Right lobe of liver (tissue), 6 donors: Measurements from ENCODE around the gene ARL4A. TPM values are rescaled to one million over a fixed set of nuclear protein-coding genes. Genes with fewer than 3 reads are reported as not detected.
"Not testable (repeated sequence)": the region's sequence is repeated elsewhere in the genome, so short reads cannot be mapped to it uniquely, and the experiment has no call there.

Experiments
- ATAC-seq, 4 donors: fragments of 200-7000 bp; cut with Tn5 transposase; one replicate each; pipeline ENCODE4 v1.9.1; 2020; ENCODE audit warnings: mild to moderate bottlenecking in 4 of 4, moderate library complexity in 4 of 4
- DNase-seq, 3 donors: peaks; one replicate each; pipeline ENCODE4 v3.0.0-alpha.2; 2020
- H3K27ac ChIP-seq, 3 donors: fragments of 200-600 bp; one replicate each; pipeline ENCODE4 v1.8.0; 2022
- H3K27me3 ChIP-seq, 2 donors: fragments of 200-600 bp; one replicate each; pipeline ENCODE4 v1.8.0; 2022
- H3K36me3 ChIP-seq, 4 donors: fragments of 200-600 bp; sonication (generic) in 1 of 4; one replicate each; pipeline versions ENCODE4 v1.5.1 to v1.8.0; 2017 to 2022; ENCODE audit warnings: control low read depth in 1 of 4
- H3K4me1 ChIP-seq, 4 donors: fragments of 200-600 bp; sonication (generic) in 1 of 4; one replicate each; pipeline versions ENCODE4 v1.5.1 to v1.8.0; 2017 to 2022; ENCODE audit warnings: control low read depth in 1 of 4
- H3K4me3 ChIP-seq, 3 donors: fragments of 200-600 bp; one replicate each; pipeline ENCODE4 v1.8.0; 2022
- H3K9me3 ChIP-seq, 4 donors: fragments of 200-600 bp; sonication (generic) in 1 of 4; one replicate each; pipeline versions ENCODE4 v1.5.1 to v1.8.0; 2017 to 2022; ENCODE audit warnings: control low read depth in 1 of 4
- CTCF ChIP-seq, 4 donors: fragments of 200-600 bp in 3 of 4; fragments of 450-650 bp in 1 of 4; IDR thresholded peaks; one replicate each; pipeline versions ENCODE4 v1.5.1 to v1.8.0; 2016 to 2022; ENCODE audit warnings: antibody characterized with exemption in 4 of 4, mild to moderate bottlenecking in 2 of 4
- POLR2A ChIP-seq: fragments of 450-650 bp; IDR thresholded peaks from one replicate; pipeline ENCODE4 v1.6.1; 2017; ENCODE audit warnings: antibody characterized with exemption, mild to moderate bottlenecking
- WGBS: methylation state at CpG from one replicate; pipeline ENCODE4 v1.1.6; 2018; ENCODE audit warnings: low coverage, low lambda C conversion rate; ENCODE audit not compliant: insufficient coverage; ENCODE audit errors: missing lambda C conversion rate; 5-methylcytosine and 5-hydroxymethylcytosine counted together
- intact Hi-C, 2 donors: fragments of 100-400 bp; cut with DNase I; formaldehyde crosslinking; loops; one replicate each; pipeline versions ENCODE4 v1.11.2 to v1.14.1; 2022
- total RNA-seq, 6 experiments: library from RNA; depleted of rRNA in 2 of 6; stranded (reverse); fragments of >200 nt in 2 of 6; fragmentation: NEBNext Ultra II Directional in 3 of 6; extraction: Animal tissue kit (Norgen Biotek cat#: 25700) in 3 of 6; gene quantifications; one replicate each; pipeline versions ENCODE4 v1.1.0 to v1.2.4, GENCODE V29; 2016 to 2023
- donor health status: DM: no; HTN: yes; CAD: no.
- donor health status: DM: no; HTN: no; CAD: no.
- donor health status: DM: no; HTN: no; CAD: no.
- donor health status: DM: no; HTN: yes; CAD: no.
- donor health status: DM: no; HTN: yes; CAD: no.

The ARL4A gene
- total RNA-seq, 6 experiments from 2014 or later: 4.4 to 19.2 (median 8.3) TPM

GRCh38 chr7:12690041-12690878 is 2.8 kb downstream of the ARL4A start:
- WGBS: 50% methylated on average over 1 of the region's 1 CpG
- Histone ChIP-seq H3K36me3 (no peaks in the 10 kb centered on the region), H3K27ac (no peak overlapping the region), H3K9me3 (no peaks in the 10 kb centered on the region), H3K4me3 (no peak overlapping the region), H3K4me1 (peaks cover 0 to 4% (median 0%) of the 10 kb centered on the region in 4 donors), H3K27me3 (no peaks in the 10 kb centered on the region)
- DNase-seq (no peak), ATAC-seq (no peak)
- TF ChIP-seq CTCF (IDR thresholded peaks at IDR 0.05) (no peak), POLR2A (no peak)
- intact Hi-C loops: no loop called here

DNA sequence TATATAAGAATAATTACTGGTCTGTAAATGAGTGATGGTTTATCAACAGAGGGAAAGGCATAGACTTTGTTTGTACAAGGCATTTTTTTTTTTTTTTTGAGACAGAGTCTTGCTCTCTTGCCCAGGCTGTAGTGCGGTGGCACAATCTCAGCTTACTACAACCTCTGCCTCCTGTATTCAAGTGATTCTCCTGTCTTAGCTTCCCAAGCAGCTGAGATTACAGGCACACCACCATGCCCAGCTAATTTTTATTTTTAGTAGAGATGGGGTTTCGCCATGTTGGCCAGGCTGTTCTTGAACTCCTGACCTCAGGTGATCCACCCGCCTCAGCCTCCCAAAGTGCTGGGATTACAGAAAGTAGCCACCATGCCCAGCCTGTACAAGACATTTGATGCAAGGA is 4.0 kb downstream of the ARL4A start:
- ATAC-seq, intact Hi-C loops, DNase-seq, H3K9me3 ChIP-seq, H3K4me1 ChIP-seq, H3K27ac ChIP-seq, H3K4me3 ChIP-seq, H3K27me3 ChIP-seq, H3K36me3 ChIP-seq: not testable (repeated sequence)
- WGBS: 95% methylated on average over 2 of the region's 3 CpGs

DNA sequence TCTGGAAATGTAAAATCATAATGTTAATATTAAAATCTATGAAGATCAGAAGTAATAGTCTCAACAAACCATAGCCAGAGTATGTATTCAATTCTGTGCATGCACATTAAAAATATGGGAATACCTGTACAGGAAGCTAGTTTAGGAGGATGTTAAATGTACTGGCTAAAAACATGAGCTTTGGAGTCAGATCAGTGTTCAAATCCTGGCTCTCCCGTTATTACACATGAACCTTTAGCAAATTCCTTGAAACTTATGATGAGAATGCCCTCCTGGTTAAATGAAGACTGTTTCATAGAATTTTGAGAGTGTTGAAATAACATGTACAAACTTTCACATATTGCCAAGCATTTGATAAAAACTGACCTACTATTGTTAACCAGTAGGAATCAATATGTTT is 4.6 kb downstream of the ARL4A start:
- Histone ChIP-seq H3K36me3 (no peaks in the 10 kb centered on the region), H3K27me3 (no peaks in the 10 kb centered on the region), H3K27ac (no peak overlapping the region), H3K4me3 (no peak overlapping the region), H3K4me1 (peaks cover 0 to 4% (median 0%) of the 10 kb centered on the region in 4 donors), H3K9me3 (no peaks in the 10 kb centered on the region)
- no peak for DNase-seq
- no peak for TF ChIP-seq CTCF (IDR thresholded peaks at IDR 0.05)
- no peak for TF ChIP-seq POLR2A
- intact Hi-C loops: no loop called here
- ATAC-seq: no peak
- WGBS: 40% methylated on average over 1 of the region's 1 CpG

DNA sequence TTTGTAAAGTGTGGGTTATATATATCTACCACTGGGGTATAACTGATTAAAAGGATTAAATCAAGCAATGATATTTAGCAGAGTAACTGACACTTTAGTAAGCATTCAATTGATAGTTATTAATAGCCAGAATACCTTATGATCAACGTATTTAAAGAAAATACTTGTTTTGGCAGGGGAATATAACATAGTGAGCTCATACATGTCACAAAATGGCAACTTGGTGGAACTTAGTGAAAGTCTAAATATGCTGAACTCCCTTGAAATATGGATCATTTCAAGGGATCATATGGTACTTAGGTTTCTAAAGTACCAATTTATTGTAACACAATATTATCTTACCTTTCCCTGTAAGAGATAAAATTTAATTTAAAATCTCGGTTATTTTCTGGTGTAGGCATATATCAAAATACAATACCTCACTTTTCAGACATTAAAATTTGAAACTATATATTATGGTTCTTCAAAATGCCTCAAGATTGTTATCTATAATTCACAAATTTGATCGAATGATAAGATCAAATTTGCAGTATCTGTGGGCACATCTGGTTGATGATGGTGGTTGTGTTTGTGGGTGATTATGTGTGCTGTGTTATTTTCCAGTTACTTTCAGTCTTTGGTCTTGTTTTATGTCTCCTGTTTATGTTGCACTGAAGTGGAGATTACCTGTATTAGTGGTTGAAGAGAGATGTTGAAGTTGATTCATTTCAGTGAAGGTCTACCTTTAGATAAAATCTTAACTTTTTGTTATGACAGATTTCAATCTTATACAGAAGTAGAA is 5.2 kb downstream of the ARL4A start:
- no peak for ATAC-seq
- no peaks in the 10 kb centered on the region for H3K27me3 ChIP-seq
- H3K9me3 ChIP-seq: no peaks in the 10 kb centered on the region
- no peak overlapping the region for H3K27ac ChIP-seq
- DNase-seq: no peak
- no peak for TF ChIP-seq CTCF (IDR thresholded peaks at IDR 0.05)
- no peak for TF ChIP-seq POLR2A
- intact Hi-C loops: no loop called here
- 36% methylated on average over 3 of the region's 3 CpGs for WGBS
- H3K4me3 ChIP-seq: no peak overlapping the region
- peaks cover 0 to 4% (median 0%) of the 10 kb centered on the region in 4 donors for H3K4me1 ChIP-seq
- no peaks in the 10 kb centered on the region for H3K36me3 ChIP-seq

- 71% methylated on average over 1 of the region's 1 CpG for WGBS
- no peak for TF ChIP-seq POLR2A
- no peak for TF ChIP-seq CTCF (IDR thresholded peaks at IDR 0.05)
- ATAC-seq: no peak
- Histone ChIP-seq H3K9me3 (no peaks in the 10 kb centered on the region), H3K27ac (no peak overlapping the region), H3K27me3 (no peaks in the 10 kb centered on the region), H3K36me3 (no peaks in the 10 kb centered on the region), H3K4me1 (no peaks in the 10 kb centered on the region), H3K4me3 (no peak overlapping the region)
- DNase-seq: no peak
- intact Hi-C loops: no loop called here
These were observed 7.4 kb downstream of the ARL4A start for GRCh38 chr7:12694817-12695216.
